Thyroid gland (tissue), 4 donors: ENCODE data around the gene TRIP12. TPM values are rescaled to one million over a fixed set of nuclear protein-coding genes. Genes with fewer than 3 reads are reported as not detected.
A peak's percentile ranks its signal among the peaks of the same experiment; 100 is the strongest.

Experiments used
- DNase-seq, 2 donors: peaks; one replicate each; pipeline ENCODE4 v3.0.0-alpha.2; 2019
- H3K27ac ChIP-seq, 3 donors: fragments of 200-600 bp; sonication (generic); 1 replicate in 2 of 3; 2 replicates in 1 of 3; pipeline ENCODE4 v1.5.1; 2016 to 2019; ENCODE audit warnings: mild to moderate bottlenecking in 1 of 3, moderate library complexity in 1 of 3
- H3K27me3 ChIP-seq: fragments of 200-600 bp; sonication (generic); one replicate; pipeline ENCODE4 v1.5.1; 2019
- H3K36me3 ChIP-seq, 2 donors: fragments of 200-600 bp; sonication (generic); one replicate each; pipeline ENCODE4 v1.5.1; 2016 to 2019
- H3K4me1 ChIP-seq, 2 donors: fragments of 200-600 bp; sonication (generic); one replicate each; pipeline ENCODE4 v1.5.1; 2017 to 2019
- H3K4me3 ChIP-seq, 3 donors: fragments of 200-600 bp; sonication (generic); replicated peaks in 1 of 3; 1 replicate in 2 of 3; 2 replicates in 1 of 3; pipeline ENCODE4 v1.5.1; 2016; ENCODE audit warnings: mild to moderate bottlenecking in 1 of 3
- H3K9me3 ChIP-seq: fragments of 200-600 bp; sonication (generic); one replicate; pipeline ENCODE4 v1.5.1; 2017
- CTCF ChIP-seq, 6 experiments: fragments of 200-600 bp in 3 of 6; fragments of 450-650 bp in 3 of 6; sonication (generic) in 3 of 6; IDR thresholded peaks; one replicate each; pipeline ENCODE4 v1.5.1; 2016 to 2019; ENCODE audit warnings: antibody characterized with exemption in 6 of 6, mild to moderate bottlenecking in 2 of 6, inconsistent platforms in 1 of 6, moderate library complexity in 1 of 6
- POLR2A ChIP-seq, 2 donors: fragments of 450-650 bp; IDR thresholded peaks; one replicate each; pipeline ENCODE4 v1.6.1; 2017; ENCODE audit warnings: antibody characterized with exemption in 2 of 2, mild to moderate bottlenecking in 2 of 2, moderate library complexity in 1 of 2
- WGBS, 2 donors: methylation state at CpG; one replicate each; pipeline ENCODE4 v1.1.5; 2017; 5-methylcytosine and 5-hydroxymethylcytosine counted together
- intact Hi-C: fragments of 100-400 bp; cut with DNase I; formaldehyde crosslinking; loops from one replicate; pipeline ENCODE4 v1.15.1; 2023
- total RNA-seq, 4 donors: library from RNA; depleted of rRNA; stranded (reverse); fragments of >200 nt; gene quantifications; one replicate each; pipeline ENCODE4 v1.2.3, GENCODE V29; 2016

TRIP12 gene
- total RNA-seq, 4 donors from 2014 or later, result 155 to 273 (median 184) TPM

- DNase-seq, result no peak
- Histone ChIP-seq H3K36me3 (peaks cover 14 to 24% of the 10 kb centered on the region in 2 donors), H3K27ac (no peak overlapping the region), H3K27me3 (no peaks in the 10 kb centered on the region), H3K4me1 (peaks cover 0 to 4% of the 10 kb centered on the region in 2 donors), H3K9me3 (no peaks in the 10 kb centered on the region), H3K4me3 (no peak overlapping the region)
- TF ChIP-seq CTCF (IDR thresholded peaks at IDR 0.05), result peak; percentile 59 to 93 (median 78)
- no peak for TF ChIP-seq POLR2A (IDR thresholded peaks at IDR 0.05)
- intact Hi-C loops, result no loop called here
Measured at GRCh38 chr2:229780856-229781773, 140.7 kb downstream of the TRIP12 start.

DNA sequence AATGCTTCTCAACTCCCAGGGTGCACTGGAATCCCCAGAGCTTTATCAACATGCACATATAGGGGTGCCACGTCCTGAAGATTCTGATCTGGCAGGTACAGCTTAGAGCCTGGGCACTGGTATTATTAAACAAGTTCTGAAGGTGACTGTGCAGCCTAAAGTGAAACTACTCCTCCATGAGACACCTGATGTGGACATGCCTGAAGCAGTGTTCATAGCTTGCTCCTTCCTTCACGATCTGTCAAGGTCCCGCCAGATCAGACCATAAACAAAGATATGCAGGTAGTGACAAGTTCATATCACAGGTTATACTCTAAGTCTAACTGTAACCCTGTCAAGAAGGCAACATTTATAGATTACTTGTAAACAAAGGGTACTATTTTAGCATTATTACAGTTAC is 142.2 kb downstream of the TRIP12 start:
- H3K4me3 ChIP-seq, result no peak overlapping the region
- H3K27ac ChIP-seq, result no peak overlapping the region
- no peaks in the 10 kb centered on the region for H3K9me3 ChIP-seq
- intact Hi-C loops, result no loop called here
- H3K36me3 ChIP-seq, result peaks cover 20 to 24% of the 10 kb centered on the region in 2 donors
- 88 to 96% methylated on average over 3 of the region's 3 CpGs for WGBS, 2 donors
- peaks cover 0 to 4% of the 10 kb centered on the region in 2 donors for H3K4me1 ChIP-seq
- TF ChIP-seq POLR2A (IDR thresholded peaks at IDR 0.05), result no peak
- no peak for DNase-seq
- no peaks in the 10 kb centered on the region for H3K27me3 ChIP-seq

DNA sequence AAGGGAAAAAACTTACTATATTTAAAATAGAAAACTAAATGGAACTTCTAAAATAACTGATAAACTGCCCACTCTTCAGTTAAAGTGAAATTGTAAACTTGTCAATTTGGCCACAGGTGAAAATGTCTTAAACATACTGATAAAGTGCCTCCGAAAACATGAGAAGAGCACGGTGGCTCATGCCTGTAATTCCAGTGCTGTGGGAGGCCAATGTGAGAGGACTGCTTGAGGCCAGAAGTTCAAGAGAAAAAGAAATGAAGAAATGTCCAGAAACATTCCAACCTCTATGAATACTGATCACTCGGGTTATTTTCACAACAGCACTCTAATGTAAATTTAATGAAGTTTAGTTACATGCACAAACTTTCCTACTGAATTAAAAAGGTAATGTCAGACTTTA is 144.1 kb downstream of the TRIP12 start:
- DNase-seq, result no peak
- intact Hi-C loops, result no loop called here
- Histone ChIP-seq H3K9me3 (no peaks in the 10 kb centered on the region), H3K36me3 (peaks cover 34 to 39% of the 10 kb centered on the region in 2 donors), H3K27me3 (no peaks in the 10 kb centered on the region), H3K4me3 (no peak overlapping the region), H3K27ac (no peak overlapping the region), H3K4me1 (peaks cover 0 to 4% of the 10 kb centered on the region in 2 donors)
- WGBS, 2 donors, result 93 to 94% methylated on average over 3 of the region's 3 CpGs
- no peak for TF ChIP-seq POLR2A (IDR thresholded peaks at IDR 0.05)
- no peak for TF ChIP-seq CTCF (IDR thresholded peaks at IDR 0.05)

GRCh38 chr2:229775614-229776313 is 146.0 kb downstream of the TRIP12 start:
- TF ChIP-seq CTCF (IDR thresholded peaks at IDR 0.05), result no peak
- no peak for TF ChIP-seq POLR2A (IDR thresholded peaks at IDR 0.05)
- Histone ChIP-seq H3K27ac (no peak overlapping the region), H3K9me3 (no peaks in the 10 kb centered on the region), H3K4me1 (no peaks in the 10 kb centered on the region), H3K36me3 (peaks cover 47 to 51% of the 10 kb centered on the region in 2 donors), H3K27me3 (no peaks in the 10 kb centered on the region), H3K4me3 (no peak overlapping the region)
- no peak for DNase-seq
- WGBS, 2 donors, result 94 to 96% methylated on average over 3 of the region's 3 CpGs
- intact Hi-C loops, result no loop called here

DNA sequence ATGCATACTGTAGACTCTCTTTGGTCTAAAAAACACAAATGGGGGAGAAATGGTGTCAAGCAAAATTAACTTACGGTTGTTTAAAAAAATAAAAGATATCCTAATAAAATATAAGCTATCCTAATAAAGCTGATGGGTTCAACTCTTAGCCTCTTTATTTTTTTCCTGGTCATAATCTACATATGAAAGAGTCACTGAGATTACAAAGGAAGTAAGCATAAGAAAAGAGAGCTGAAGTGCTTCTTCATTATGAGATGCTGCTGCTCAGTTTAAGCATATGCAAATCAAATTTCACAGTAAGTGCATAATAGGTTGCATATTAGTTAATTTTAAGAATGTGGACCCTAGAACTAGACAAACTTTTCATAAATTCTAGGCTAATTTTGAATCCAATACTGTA is 147.6 kb downstream of the TRIP12 start:
- 95 to 98% methylated on average over 1 of the region's 1 CpG for WGBS, 2 donors
- Histone ChIP-seq H3K4me3 (no peak overlapping the region), H3K36me3 (peaks cover 45 to 55% of the 10 kb centered on the region in 2 donors), H3K27me3 (no peaks in the 10 kb centered on the region), H3K9me3 (no peaks in the 10 kb centered on the region), H3K27ac (no peak overlapping the region), H3K4me1 (no peaks in the 10 kb centered on the region)
- intact Hi-C loops, result no loop called here
- no peak for DNase-seq
- no peak for TF ChIP-seq CTCF (IDR thresholded peaks at IDR 0.05)
- no peak for TF ChIP-seq POLR2A (IDR thresholded peaks at IDR 0.05)
